HCT116 (cell line): Measurements from ENCODE around the gene USP26. TPM values are rescaled to one million over a fixed set of nuclear protein-coding genes. Genes with fewer than 3 reads are reported as not detected.

Source experiments
- ATAC-seq: fragments of 200-7000 bp; cut with Tn5 transposase; 2 replicates; pipeline ENCODE4 v1.9.1; 2020; ENCODE audit warnings: mild to moderate bottlenecking, moderate library complexity
- BruUV-seq: library from RNA; stranded (reverse); fragments of 400-500 nt; replicated peaks from 2 replicates; lab custom pipeline; 2021; lab: Mats Ljungman, UMichigan
- CTCF ChIA-PET: fragments of 300-600 bp; sonication (Branson Sonifier 250); formaldehyde crosslinking; loops from one replicate; lab custom pipeline; 2021; ENCODE audit warnings: antibody characterized with exemption; lab: Charles Lee
- POLR2A ChIA-PET: fragments of 300-600, 350-600 bp; sonication (Branson Sonifier 250); formaldehyde crosslinking; loops from one replicate; lab custom pipeline; 2021; ENCODE audit warnings: antibody characterized with exemption; lab: Charles Lee
- RAD21 ChIA-PET, 2 experiments: fragments of 300-600 bp; sonication (Branson Sonifier 250); formaldehyde crosslinking; loops; one replicate each; lab custom pipeline; 2023; ENCODE audit warnings: low total read pairs in 2 of 2; ENCODE audit not compliant: uncharacterized antibody in 2 of 2, unreplicated experiment in 2 of 2, low non-redundant PET in 1 of 2; lab: Charles Lee
- DNase-seq: peaks from one replicate; pipeline ENCODE4 v3.0.0-alpha.2; 2010; ENCODE audit warnings: low read depth, low spot score
- H2AFZ ChIP-seq: fragments of 200-600 bp; shearing (Covaris generic), sonication (generic); 2 replicates; pipeline ENCODE4 v1.6.1; 2017; ENCODE audit warnings: low read depth, mixed run types, mixed read lengths, antibody characterized with exemption, low read length; ENCODE audit not compliant: poor library complexity, severe bottlenecking
- H3K27ac ChIP-seq: 2 replicates; pipeline ENCODE4 v1.5.1; 2012; ENCODE audit warnings: low read depth, low read length
- H3K27me3 ChIP-seq: fragments of 200-600 bp; sonication (generic); 2 replicates; pipeline ENCODE4 v1.6.1; 2016; ENCODE audit warnings: mixed run types, low read length, mixed read lengths; ENCODE audit not compliant: insufficient read depth
- H3K36me3 ChIP-seq, 2 experiments: fragments of 200-500 bp in 1 of 2; fragments of 200-600 bp in 1 of 2; sonication (Bioruptor generic) in 1 of 2; sonication (generic) in 1 of 2; 2 replicates each; pipeline versions ENCODE4 v1.5.1 to v1.6.1; 2014 to 2016; ENCODE audit warnings: low read length in 2 of 2, inconsistent platforms in 1 of 2, mixed read lengths in 1 of 2, mixed run types in 1 of 2; ENCODE audit not compliant: insufficient read depth in 2 of 2, control insufficient read depth in 1 of 2
- H3K4me1 ChIP-seq, 2 experiments: fragments of 200-600 bp in 1 of 2; sonication (generic) in 1 of 2; 2 replicates each; pipeline versions ENCODE4 v1.5.1 to v1.6.1; 2012 to 2017; ENCODE audit warnings: low read length in 2 of 2, inconsistent platforms in 1 of 2, mild to moderate bottlenecking in 1 of 2, mixed read lengths in 1 of 2, mixed run types in 1 of 2, moderate library complexity in 1 of 2; ENCODE audit not compliant: insufficient read depth in 2 of 2, control insufficient read depth in 1 of 2
- H3K4me2 ChIP-seq: fragments of 200-600 bp; sonication (generic); 2 replicates; pipeline ENCODE4 v1.6.1; 2017; ENCODE audit warnings: mixed run types, low read length, mixed read lengths
- H3K4me3 ChIP-seq, 2 experiments: fragments of 200-600 bp in 1 of 2; sonication (generic) in 1 of 2; replicated peaks in 1 of 2; 2 replicates each; pipeline ENCODE4 v1.5.1; 2011 to 2016; ENCODE audit warnings: low read length in 2 of 2, control low read depth in 1 of 2, low read depth in 1 of 2, mild to moderate bottlenecking in 1 of 2, mixed read lengths in 1 of 2, mixed run types in 1 of 2
- H3K79me2 ChIP-seq: fragments of 200-600 bp; sonication (generic); 2 replicates; pipeline ENCODE4 v1.6.1; 2017; ENCODE audit warnings: mild to moderate bottlenecking, mixed run types, low read length, moderate library complexity, mixed read lengths; ENCODE audit not compliant: insufficient read depth
- H3K9ac ChIP-seq: fragments of 200-600 bp; sonication (generic); 2 replicates; pipeline ENCODE4 v1.6.1; 2016; ENCODE audit warnings: low read length, mixed read lengths
- H3K9me2 ChIP-seq: fragments of 200-600 bp; sonication (generic), shearing (Covaris generic); 2 replicates; pipeline ENCODE4 v1.6.1; 2017; ENCODE audit warnings: mixed run types, mild to moderate bottlenecking, moderate library complexity; ENCODE audit not compliant: insufficient read depth
- H3K9me3 ChIP-seq, 2 experiments: fragments of 200-500 bp in 1 of 2; fragments of 200-600 bp in 1 of 2; sonication (Bioruptor generic) in 1 of 2; sonication (generic) in 1 of 2; 2 replicates each; pipeline ENCODE4 v1.6.1; 2014 to 2017; ENCODE audit warnings: low read length in 2 of 2, mixed read lengths in 2 of 2, inconsistent platforms in 1 of 2, low read depth in 1 of 2, mild to moderate bottlenecking in 1 of 2, mixed run types in 1 of 2, moderate library complexity in 1 of 2; ENCODE audit not compliant: control insufficient read depth in 1 of 2, insufficient read depth in 1 of 2
- H4K20me1 ChIP-seq: fragments of 200-600 bp; sonication (generic), shearing (Covaris generic); 2 replicates; pipeline ENCODE4 v1.6.1; 2017; ENCODE audit warnings: mixed run types, mild to moderate bottlenecking, moderate library complexity; ENCODE audit not compliant: insufficient read depth
- ATF3 ChIP-seq: IDR thresholded peaks from 2 replicates; pipeline ENCODE4 v1.6.1; 2012
- CEBPB ChIP-seq: IDR thresholded peaks from 2 replicates; pipeline ENCODE4 v1.6.1; 2012; ENCODE audit warnings: low read depth
- CTCF ChIP-seq, 3 experiments: fragments of 200-600 bp in 1 of 3; sonication (generic) in 1 of 3; IDR thresholded peaks in 2 of 3; conservative IDR thresholded peaks in 1 of 3; 2 replicates each; pipeline ENCODE4 v1.5.1; 2012 to 2017; ENCODE audit warnings: low read depth in 2 of 3, low read length in 2 of 3, antibody characterized with exemption in 1 of 3, borderline replicate concordance in 1 of 3, control low read depth in 1 of 3, mild to moderate bottlenecking in 1 of 3, mixed read lengths in 1 of 3, mixed run types in 1 of 3, moderate library complexity in 1 of 3; ENCODE audit not compliant: insufficient read depth in 1 of 3
- EGR1 ChIP-seq: IDR thresholded peaks from 2 replicates; pipeline ENCODE4 v1.6.1; 2012; ENCODE audit warnings: low read depth
- EZH2 ChIP-seq: fragments of 200-600 bp; sonication (generic); IDR thresholded peaks from 2 replicates; pipeline ENCODE4 v1.6.1; 2017; ENCODE audit warnings: antibody characterized with exemption, mixed run types
- EZH2phosphoT487 ChIP-seq: fragments of 200-600 bp; IDR thresholded peaks from 2 replicates; pipeline ENCODE4 v1.6.1; 2018; ENCODE audit warnings: antibody characterized with exemption, borderline replicate concordance
- JUND ChIP-seq: IDR thresholded peaks from 2 replicates; pipeline ENCODE4 v1.6.1; 2012
- MAX ChIP-seq: IDR thresholded peaks from 2 replicates; pipeline ENCODE4 v1.6.1; 2012
- POLR2A ChIP-seq: IDR thresholded peaks from 2 replicates; pipeline ENCODE4 v1.7.0; 2011; ENCODE audit warnings: borderline replicate concordance; ENCODE audit not compliant: insufficient read depth, insufficient read length; ENCODE audit errors: extremely low read depth
- POLR2AphosphoS5 ChIP-seq: IDR thresholded peaks from 2 replicates; pipeline ENCODE4 v1.6.1; 2011; ENCODE audit warnings: mild to moderate bottlenecking, low read depth, low read length, moderate library complexity
- RAD21 ChIP-seq: IDR thresholded peaks from 2 replicates; pipeline ENCODE4 v1.6.1; 2012; ENCODE audit warnings: low read depth, mild to moderate bottlenecking
- SIN3A ChIP-seq: IDR thresholded peaks from 2 replicates; pipeline ENCODE4 v1.6.1; 2012; ENCODE audit warnings: low read depth
- SRF ChIP-seq: IDR thresholded peaks from 2 replicates; pipeline ENCODE4 v1.6.1; 2012; ENCODE audit warnings: low read depth
- TCF7L2 ChIP-seq: IDR thresholded peaks from 2 replicates; pipeline ENCODE4 v1.7.0; 2011; ENCODE audit warnings: borderline replicate concordance, inconsistent platforms; ENCODE audit not compliant: insufficient read depth, insufficient read length; ENCODE audit errors: extremely low read depth
- YY1 ChIP-seq: IDR thresholded peaks from 2 replicates; pipeline ENCODE4 v1.6.1; 2011; ENCODE audit warnings: low read length, low read depth, moderate library complexity, mild to moderate bottlenecking; ENCODE audit not compliant: insufficient replicate concordance; ENCODE audit errors: extremely low read depth
- ZFX ChIP-seq: fragments of 450-650 bp; IDR thresholded peaks from 2 replicates; pipeline ENCODE4 v1.6.1; 2017
- intact Hi-C: fragments of 100-400 bp; cut with micrococcal nuclease; formaldehyde crosslinking; loops from 2 replicates; pipeline ENCODE4 v1.10.0; 2022
- total RNA-seq: library from RNA; stranded (reverse); gene quantifications from one replicate; pipeline ENCODE4 v1.2.1, GENCODE V29; 2021; ENCODE audit not compliant: unreplicated experiment

USP26 gene
- total RNA-seq, 1 experiment from 2014 or later = not detected

- ChIA-PET CTCF (interaction anchor here (0.6 to 1.7 kb wide), 6 partner anchors 9 to 665 kb away, joined by 3 to 5 read pairs (median 4); no protein-coding TSS in a partner anchor), POLR2A (no interaction called here), RAD21 (interaction anchor here in 1 of 2 experiments (1.2 kb wide), 1 partner anchor 167 kb away, joined by 3 read pairs; no protein-coding TSS in a partner anchor)
- Histone ChIP-seq H3K36me3 (no peaks in the 10 kb centered on the region), H3K9me2 (no peaks in the 10 kb centered on the region), H2AFZ (no peak overlapping the region), H3K4me1 (no peaks in the 10 kb centered on the region), H3K79me2 (no peaks in the 10 kb centered on the region), H3K4me3 (no peak overlapping the region), H3K27ac (no peak overlapping the region), H3K9me3 (no peaks in the 10 kb centered on the region), H3K27me3 (no peaks in the 10 kb centered on the region), H4K20me1 (no peaks in the 10 kb centered on the region), H3K4me2 (no peak overlapping the region), H3K9ac (no peak overlapping the region)
- BruUV-seq = no TSS peak
- ATAC-seq (no peak), DNase-seq (no peak)
- intact Hi-C loops = no loop called here
- TF ChIP-seq EGR1 (no peak), EZH2phosphoT487 (no peak), MAX (no peak), RAD21 (peak; percentile 64), CTCF (IDR thresholded peaks at IDR 0.05 in 2 of 3, conservative IDR thresholded peaks at IDR 0.05 in 1 of 3; ENCODE audit: borderline replicate concordance in 1 of 3, insufficient read depth in 1 of 3, low read depth in 2 of 3, low read length in 2 of 3) (peak; percentile 47 to 62 (median 60); a peak in 5 of 6 replicates)
Measured at GRCh38 chrX:133005042-133005441, 91.9 kb downstream of the USP26 start.

- RAD21 ChIA-PET = no interaction called here
- POLR2A ChIA-PET = no interaction called here
- Histone ChIP-seq H3K4me1 (no peaks in the 10 kb centered on the region), H3K27me3 (no peaks in the 10 kb centered on the region), H3K9ac (no peak overlapping the region), H3K9me2 (no peaks in the 10 kb centered on the region), H3K79me2 (no peaks in the 10 kb centered on the region), H3K9me3 (no peaks in the 10 kb centered on the region), H3K4me3 (no peak overlapping the region), H4K20me1 (no peaks in the 10 kb centered on the region), H3K4me2 (no peak overlapping the region), H3K36me3 (no peaks in the 10 kb centered on the region), H3K27ac (no peak overlapping the region), H2AFZ (no peak overlapping the region)
- no peak for ATAC-seq
- CTCF ChIA-PET = no interaction called here
- TF ChIP-seq TCF7L2 (no peak), CTCF (IDR thresholded peaks at IDR 0.05 in 2 of 3, conservative IDR thresholded peaks at IDR 0.05 in 1 of 3; ENCODE audit: borderline replicate concordance in 1 of 3, insufficient read depth in 1 of 3, low read depth in 2 of 3, low read length in 2 of 3) (no peak), POLR2AphosphoS5 (no peak), POLR2A (no peak), JUND (no peak), EGR1 (no peak), SIN3A (no peak), ATF3 (no peak), CEBPB (no peak), EZH2 (no peak), ZFX (no peak), MAX (no peak), YY1 (no peak), SRF (no peak)
- BruUV-seq = no TSS peak
- intact Hi-C loops = no loop called here
- no peak for DNase-seq
Measured at GRCh38 chrX:132999209-132999608, 97.7 kb downstream of the USP26 start.
